PC-3 (cell line): ENCODE data around the gene ERN2.

ENCODE experiments used
- CTCF ChIP-seq: fragments of 300-600 bp; sonication (generic); conservative IDR thresholded peaks from 2 replicates; pipeline ENCODE4 v1.5.1; 2017; ENCODE audit warnings: antibody characterized with exemption, low read depth, mild to moderate bottlenecking, low read length
- EZH2 ChIP-seq: fragments of 300-600 bp; sonication (generic); IDR thresholded peaks from one replicate; pipeline ENCODE4 v1.6.1; 2017; ENCODE audit warnings: antibody characterized with exemption, mild to moderate bottlenecking, low read length; ENCODE audit not compliant: unreplicated experiment
- EZH2phosphoT487 ChIP-seq: fragments of 300-600 bp; sonication (generic); IDR thresholded peaks from 2 replicates; pipeline ENCODE4 v1.6.1; 2018; ENCODE audit warnings: mild to moderate bottlenecking, antibody characterized with exemption, low read length, borderline replicate concordance

- TF ChIP-seq CTCF (no peak), EZH2 (no peak), EZH2phosphoT487 (no peak)
Observed at GRCh38 chr16:23710008-23710407, 3.0 kb downstream of the ERN2 start.
